ENCODE measurements around the gene OPN3.

- TF ChIP-seq POLR2A (IDR thresholded peaks at IDR 0.05; ENCODE audit: low read depth, low read length) (no peak), POLR2AphosphoS5 (IDR thresholded peaks at IDR 0.05; ENCODE audit: low read depth, low read length) (no peak), TAF1 (IDR thresholded peaks at IDR 0.05; ENCODE audit: low read depth, low read length) (no peak), SPI1 (IDR thresholded peaks at IDR 0.05; ENCODE audit: low read depth, low read length) (no peak), POU2F2 (IDR thresholded peaks at IDR 0.05; ENCODE audit: low read depth, low read length) (no peak)
These were observed 50.6 kb downstream of the OPN3 start for GRCh38 chr1:241589521-241589920.

Data from GM12891 (cell line).